Fibroblast of villous mesenchyme (primary cell): ENCODE measurements around the gene FREM1. TPM values are rescaled to one million over a fixed set of nuclear protein-coding genes. Genes with fewer than 3 reads are reported as not detected.
A peak's percentile ranks its signal among the peaks of the same experiment; 100 is the strongest.

Experiments
- DNase-seq: peaks from one replicate; pipeline ENCODE4 v3.0.0-alpha.2; 2010; ENCODE audit warnings: low read depth
- H3K4me3 ChIP-seq: 2 replicates; pipeline ENCODE4 v1.5.1; 2011; ENCODE audit warnings: low read depth, mild to moderate bottlenecking, low read length
- CTCF ChIP-seq: IDR thresholded peaks from 2 replicates; pipeline ENCODE4 v1.5.1; 2012; ENCODE audit warnings: low read depth, mild to moderate bottlenecking, low read length; ENCODE audit not compliant: insufficient read depth
- total RNA-seq: library from RNA; depleted of rRNA; stranded (reverse); fragments of >200 nt; gene quantifications from 2 replicates; pipeline ENCODE4 v1.2.3, GENCODE V29; 2012

FREM1 gene
- 0.32 and 0.86 TPM in 2 replicates for total RNA-seq

GRCh38 chr9:14909961-14910805 lies at the start of gene FREM1:
TSS of gene FREM1 (minus strand) at chr9:14910428. CDS start at chr9:14868977, 41,451 bp downstream.
- H3K4me3 ChIP-seq, result peak within 1 kb of the TSS; percentile 4
- no peak for TF ChIP-seq CTCF
- peak; percentile 16 for DNase-seq

- no peak for TF ChIP-seq CTCF
- H3K4me3 ChIP-seq, result no peak overlapping the region
- no peak for DNase-seq
Observed at GRCh38 chr9:14958989-14959388, 48.8 kb upstream of the FREM1 start.

- no peak overlapping the region for H3K4me3 ChIP-seq
- no peak for TF ChIP-seq CTCF
- DNase-seq, result no peak
Observed at GRCh38 chr9:14957109-14957508, 46.9 kb upstream of the FREM1 start.

- no peak for TF ChIP-seq CTCF
- no peak overlapping the region for H3K4me3 ChIP-seq
- DNase-seq, result no peak
Observed at GRCh38 chr9:14956208-14956607, 46.0 kb upstream of the FREM1 start.

- DNase-seq, result peak; percentile 33
- H3K4me3 ChIP-seq, result no peak overlapping the region
- no peak for TF ChIP-seq CTCF
Observed at GRCh38 chr9:14945351-14945750, 35.1 kb upstream of the FREM1 start.

- DNase-seq, result peak; percentile 32
- TF ChIP-seq CTCF, result no peak
Observed at GRCh38 chr9:14941501-14942405, 31.5 kb upstream of the FREM1 start.

More at GRCh38 chr9:14941501-14942405, 31.5 kb upstream of the FREM1 start:
- H3K4me3 ChIP-seq, result no peak overlapping the region
